A204.1 (cell line): Measurements from ENCODE around the gene PPHLN1.

Experiments used
- FAIRE-seq: peaks from 2 replicates; lab custom pipeline; 2012; peaks lifted over from hg19 to GRCh38; lab: Jason Lieb, UNC

Gene PPHLN1

GRCh38 chr12:42442888-42443287 is 116.9 kb downstream of the PPHLN1 start:
- no peak for FAIRE-seq

GRCh38 chr12:42444192-42444943 is 118.4 kb downstream of the PPHLN1 start:
- FAIRE-seq, result no peak

GRCh38 chr12:42445891-42446290 is 119.9 kb downstream of the PPHLN1 start:
- FAIRE-seq, result no peak

- no peak for FAIRE-seq
Measured at GRCh38 chr12:42446761-42447160, 120.8 kb downstream of the PPHLN1 start.

GRCh38 chr12:42447371-42447786 is 121.4 kb downstream of the PPHLN1 start:
- no peak for FAIRE-seq

- no peak for FAIRE-seq
Measured at GRCh38 chr12:42448841-42449240, 122.9 kb downstream of the PPHLN1 start.

- no peak for FAIRE-seq
Measured at GRCh38 chr12:42450248-42450647, 124.3 kb downstream of the PPHLN1 start.

GRCh38 chr12:42458575-42458974 is 132.6 kb downstream of the PPHLN1 start:
- no peak for FAIRE-seq

GRCh38 chr12:42459336-42459847 is 133.4 kb downstream of the PPHLN1 start:
- FAIRE-seq, result no peak

- no peak for FAIRE-seq
Measured at GRCh38 chr12:42462486-42462885, 136.5 kb downstream of the PPHLN1 start.

GRCh38 chr12:42463671-42464070 is 137.7 kb downstream of the PPHLN1 start:
- no peak for FAIRE-seq

GRCh38 chr12:42468341-42468821 is 142.4 kb downstream of the PPHLN1 start:
- FAIRE-seq, result no peak

GRCh38 chr12:42468921-42469320 is 143.0 kb downstream of the PPHLN1 start:
- FAIRE-seq, result no peak

- FAIRE-seq, result no peak
Measured at GRCh38 chr12:42469355-42470175, 143.6 kb downstream of the PPHLN1 start.

- no peak for FAIRE-seq
Measured at GRCh38 chr12:42472376-42472775, 146.4 kb downstream of the PPHLN1 start.

- no peak for FAIRE-seq
Measured at GRCh38 chr12:42473130-42473529, 147.2 kb downstream of the PPHLN1 start.

- FAIRE-seq, result no peak
Measured at GRCh38 chr12:42473561-42473960, 147.6 kb downstream of the PPHLN1 start.

- FAIRE-seq, result no peak
Measured at GRCh38 chr12:42474391-42474790, 148.4 kb downstream of the PPHLN1 start.

- FAIRE-seq, result no peak
Measured at GRCh38 chr12:42475106-42475505, 149.1 kb downstream of the PPHLN1 start.

GRCh38 chr12:42477941-42478340 is 152.0 kb downstream of the PPHLN1 start:
- FAIRE-seq, result no peak

GRCh38 chr12:42481368-42481767 is 155.4 kb downstream of the PPHLN1 start:
- no peak for FAIRE-seq

GRCh38 chr12:42482041-42482747 is 156.2 kb downstream of the PPHLN1 start:
- no peak for FAIRE-seq
